Stimulated activated naive CD8-positive, alpha-beta T cell treated with anti-CD3 and anti-CD28 coated beads, Interleukin-15, Interleukin-2, amounts not matched to agents 100 U/mL and 50 U/mL, for 24 hours (primary cell): Measurements from ENCODE around the gene LY86.

Experiments
- ATAC-seq: fragments of 150-1000 bp; cut with Tn5 transposase; one replicate; pipeline ENCODE4 v1.10.0; 2021
- DNase-seq: peaks from one replicate; pipeline ENCODE4 v3.0.0; 2021

The LY86 gene

DNA sequence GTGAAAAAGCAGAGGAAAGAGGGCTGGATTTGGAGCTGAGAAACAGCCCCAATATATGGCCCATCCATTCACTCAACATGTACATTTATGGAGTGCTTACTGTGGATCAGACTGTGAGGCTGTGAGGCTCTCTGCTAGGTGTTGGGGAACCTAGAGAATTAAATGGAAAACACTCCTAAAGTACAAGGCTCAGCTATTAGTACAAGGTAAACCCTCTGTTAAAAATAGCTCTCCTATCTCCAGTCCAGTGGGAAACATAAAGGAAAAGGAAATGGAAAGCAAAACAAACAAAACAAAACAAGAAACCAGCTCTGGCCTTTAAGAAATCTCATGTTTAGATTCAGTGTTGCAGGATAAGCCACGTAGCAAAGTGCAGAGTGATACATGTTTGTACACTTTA is 35.0 kb downstream of the LY86 start:
- DNase-seq (no peak), ATAC-seq (no peak)

DNA sequence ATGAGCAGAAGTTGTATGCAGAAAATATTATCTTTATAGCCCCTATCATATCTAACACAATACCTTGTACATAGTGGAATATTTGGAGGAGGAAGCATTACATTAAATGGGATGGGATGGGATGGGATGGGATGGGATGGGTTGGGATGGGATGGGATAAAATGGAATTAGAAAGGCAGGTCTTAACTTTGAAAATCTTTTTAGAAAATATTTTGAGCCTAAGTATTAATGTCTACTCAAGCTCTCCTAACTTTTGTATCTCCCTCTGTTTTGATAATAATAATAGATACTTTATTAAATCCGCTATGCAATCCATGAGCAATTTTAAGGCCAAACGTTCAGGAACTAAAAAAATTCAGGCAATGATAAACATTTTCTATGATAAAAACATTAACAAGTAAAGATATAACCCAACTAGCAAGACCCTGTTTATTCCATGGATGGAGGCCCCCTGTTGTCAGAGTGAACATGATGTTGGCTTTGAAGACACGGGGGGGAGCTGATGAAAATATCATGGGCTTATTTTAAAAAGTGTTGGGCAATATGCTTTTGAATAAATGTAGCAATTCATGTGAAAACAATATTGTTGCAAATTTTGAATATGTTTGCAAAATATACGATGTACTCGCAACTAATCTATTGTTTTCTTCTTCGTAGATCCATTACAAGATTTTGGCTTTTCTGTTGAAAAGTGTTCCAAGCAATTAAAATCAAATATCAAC is 35.9 kb downstream of the LY86 start:
- ATAC-seq (no peak), DNase-seq (no peak)

DNA sequence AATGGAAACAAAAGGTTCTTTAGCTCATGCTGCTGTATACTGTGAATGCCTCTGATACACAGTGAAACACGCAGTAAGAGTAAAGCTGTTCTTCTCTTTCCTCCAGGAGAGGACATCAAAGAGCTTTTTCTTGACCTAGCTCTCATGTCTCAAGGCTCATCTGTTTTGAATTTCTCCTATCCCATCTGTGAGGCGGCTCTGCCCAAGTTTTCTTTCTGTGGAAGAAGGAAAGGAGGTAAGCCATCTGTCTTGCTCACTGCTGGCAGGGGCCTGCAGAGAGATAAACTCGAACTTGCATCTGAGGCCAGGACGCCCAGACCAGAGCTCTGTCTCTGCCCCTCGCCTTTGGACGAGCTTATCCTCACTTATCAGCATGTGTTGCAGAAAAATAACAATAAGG is 37.7 kb downstream of the LY86 start:
- DNase-seq (no peak), ATAC-seq (no peak)

DNA sequence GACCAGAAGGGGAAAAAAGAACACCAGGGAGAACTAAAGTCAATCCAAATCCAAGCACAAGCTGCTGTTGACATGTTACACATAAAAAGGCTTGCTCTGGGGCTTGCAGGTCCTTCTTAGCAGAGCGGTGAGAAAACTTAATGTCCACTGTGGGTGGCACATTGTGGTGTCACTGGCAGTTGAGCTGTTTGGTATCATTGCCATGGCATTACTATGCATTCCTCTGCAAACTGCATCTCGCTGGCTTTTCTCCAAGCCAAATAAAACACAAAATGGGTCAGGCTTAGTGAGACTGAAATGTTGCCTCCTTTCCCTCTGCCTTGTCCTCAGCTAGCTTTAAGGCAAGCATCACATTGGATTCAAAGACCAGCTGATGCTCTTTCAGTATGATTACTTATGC is 40.9 kb downstream of the LY86 start:
- no peak for ATAC-seq
- DNase-seq = no peak

DNA sequence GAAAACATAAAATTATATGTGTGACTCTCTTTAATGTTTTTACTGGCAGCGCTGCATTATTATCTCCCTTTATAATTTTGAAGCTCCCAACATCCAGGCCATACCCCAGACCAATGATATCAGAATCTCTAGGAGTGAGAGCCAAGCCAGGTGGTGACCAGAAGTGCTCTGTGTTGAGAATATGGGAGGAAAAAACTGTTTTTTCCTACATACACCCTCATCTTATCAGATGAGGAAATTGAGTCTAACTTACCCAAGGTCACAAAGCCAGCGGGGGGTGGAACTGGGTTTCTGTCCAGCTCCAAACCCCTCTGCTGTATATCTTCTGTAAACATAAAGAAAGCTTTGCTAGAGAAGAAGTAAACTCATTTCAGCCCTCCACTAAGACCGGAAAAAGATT is 42.5 kb downstream of the LY86 start:
- DNase-seq (no peak), ATAC-seq (no peak)

DNA sequence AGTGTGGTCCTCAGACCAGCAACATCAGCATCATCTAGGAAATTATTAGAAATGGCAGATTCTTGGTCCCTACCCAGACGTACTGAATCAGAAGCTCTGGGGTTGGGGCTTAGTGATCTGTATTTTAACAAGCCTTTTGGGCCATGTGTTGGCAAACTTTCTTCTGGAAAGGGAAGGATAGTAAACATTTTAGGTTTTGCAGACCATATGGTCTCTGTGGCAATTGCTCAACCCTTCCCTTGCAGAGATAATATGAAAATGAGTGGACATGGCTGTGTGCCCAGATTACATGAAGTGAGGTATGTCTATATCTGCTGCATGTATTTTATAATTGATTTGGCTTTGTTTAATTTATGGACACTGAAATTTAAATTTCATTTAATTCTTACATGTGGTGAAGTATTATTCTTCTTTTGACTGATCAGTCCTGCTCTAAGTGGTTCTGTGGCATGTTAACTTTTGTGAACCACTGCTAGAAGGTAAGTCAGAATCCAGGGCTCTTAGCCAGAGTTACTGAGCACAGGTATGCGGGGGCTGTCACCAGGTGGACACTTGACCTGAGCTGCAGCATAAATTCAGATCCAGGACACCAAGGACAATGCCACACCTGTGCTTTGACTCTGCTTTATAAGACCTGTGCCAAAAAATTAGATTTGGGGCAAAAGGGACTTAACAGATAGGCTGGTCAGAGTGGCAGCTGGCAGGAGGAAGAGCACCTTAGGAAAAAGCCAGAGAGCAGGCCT is 43.2 kb downstream of the LY86 start:
- DNase-seq = no peak
- ATAC-seq = no peak

DNA sequence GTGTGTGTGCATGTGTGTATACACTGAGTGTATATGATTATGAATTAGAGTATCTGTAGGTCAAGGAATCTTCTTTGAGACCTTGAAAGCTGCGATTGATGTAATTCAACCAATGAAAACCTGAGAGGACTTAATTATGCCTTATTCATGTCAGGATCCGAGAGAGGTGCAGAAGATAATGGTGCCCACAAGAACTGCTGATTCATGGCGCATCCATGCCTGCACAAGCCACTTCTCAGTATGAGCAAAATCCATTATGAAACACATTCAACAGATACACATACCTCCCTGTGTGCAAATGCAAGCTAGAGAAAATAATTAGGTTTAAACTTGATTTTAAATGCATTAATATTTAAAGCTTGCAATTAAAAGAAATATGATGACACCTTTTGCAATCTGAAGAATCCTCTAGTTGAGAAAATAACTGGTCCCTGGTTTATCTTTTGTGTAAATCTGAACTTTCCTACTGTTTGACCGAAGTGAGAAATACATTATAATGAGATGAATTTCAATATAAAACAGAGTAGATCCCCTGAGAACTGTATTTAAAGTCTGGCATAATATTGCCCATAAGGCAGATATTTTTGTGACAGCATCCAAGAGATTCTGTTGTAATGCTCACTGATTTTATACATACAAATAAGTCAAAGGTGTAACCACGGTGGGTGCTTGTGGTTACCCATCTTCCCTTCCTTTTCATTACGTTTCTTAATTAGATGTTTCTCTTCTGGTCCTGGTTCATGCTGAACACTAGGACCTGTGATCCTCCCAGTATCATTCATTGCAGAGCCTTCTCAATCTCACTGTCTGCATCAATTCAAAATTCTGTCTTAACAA is 45.6 kb downstream of the LY86 start:
- DNase-seq = no peak
- no peak for ATAC-seq

DNA sequence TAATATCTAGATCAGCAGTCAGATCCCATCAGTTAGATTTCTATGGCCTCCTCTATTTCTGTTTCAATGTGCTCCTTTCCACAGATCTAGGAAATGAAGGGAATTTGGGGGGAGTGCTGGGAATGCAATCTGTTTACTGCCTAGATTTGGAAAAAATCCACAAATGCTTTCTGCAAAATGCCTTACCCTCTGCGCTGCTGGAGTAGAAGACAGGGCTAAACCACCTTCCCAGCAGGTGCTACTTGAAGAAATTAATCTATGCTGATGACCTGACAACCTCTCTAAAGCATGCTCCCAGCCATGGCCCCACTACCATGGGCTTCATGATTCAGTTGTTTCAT is 46.2 kb downstream of the LY86 start:
- no peak for ATAC-seq
- no peak for DNase-seq

DNA sequence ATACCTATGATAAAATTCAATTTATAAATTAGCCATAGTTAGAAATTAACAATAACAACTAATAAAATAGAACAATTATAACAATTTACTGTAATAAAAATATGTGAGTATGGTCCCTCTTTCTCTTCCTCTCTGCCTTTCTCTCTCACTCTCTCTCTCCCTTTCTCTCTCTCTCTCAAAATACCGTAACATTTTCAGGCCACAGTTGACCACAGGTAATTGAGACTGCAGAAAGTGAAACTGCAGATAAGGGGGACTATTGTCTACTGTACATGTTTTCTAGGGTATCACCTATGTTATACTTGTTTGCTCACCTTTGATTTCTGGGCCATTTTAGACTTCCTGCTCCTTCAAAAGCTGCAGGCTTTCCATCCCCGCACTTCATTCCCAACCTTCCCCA is 46.8 kb downstream of the LY86 start:
- ATAC-seq = no peak

DNA sequence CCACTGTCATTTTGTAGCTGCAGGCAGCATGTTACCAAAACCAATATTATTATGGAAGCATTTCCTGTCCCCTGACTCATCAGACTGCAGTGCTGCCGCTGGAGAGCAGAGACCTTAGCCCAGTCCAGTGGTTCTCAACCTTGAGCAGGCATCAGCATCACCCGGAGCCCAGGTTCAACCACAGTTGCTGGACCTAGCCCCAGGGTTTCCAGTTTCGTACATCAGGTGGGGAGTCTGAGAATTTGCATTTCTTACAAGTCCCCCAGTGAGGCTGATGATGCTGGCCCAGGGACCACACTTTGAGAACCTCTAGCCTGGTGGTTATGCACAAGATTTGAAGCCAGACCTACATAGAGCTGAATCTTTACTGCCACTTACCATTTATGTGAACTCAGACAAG is 47.3 kb downstream of the LY86 start:
- DNase-seq = no peak
- no peak for ATAC-seq

More for the DNA sequence above, 46.8 kb downstream of the LY86 start:
- no peak for DNase-seq

DNA sequence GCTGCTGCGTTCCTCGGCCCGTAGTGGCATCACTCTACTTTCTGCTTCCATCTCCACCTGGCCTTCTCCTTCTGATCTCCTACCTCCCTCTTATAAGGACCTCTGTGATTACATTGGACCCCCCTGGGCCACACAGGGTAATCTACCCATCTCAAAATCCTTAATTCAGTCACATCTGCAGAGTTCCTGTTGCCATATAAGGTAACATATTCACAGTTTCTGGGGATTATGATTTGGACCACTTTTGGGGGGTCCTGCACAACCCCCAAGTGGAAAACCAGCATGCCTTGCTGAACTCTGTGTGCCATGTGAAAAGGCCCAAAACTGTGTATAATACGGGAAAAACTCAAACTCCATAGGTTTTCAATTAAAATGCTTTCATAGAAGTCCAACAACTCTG is 51.1 kb downstream of the LY86 start:
- ATAC-seq (no peak), DNase-seq (no peak)

DNA sequence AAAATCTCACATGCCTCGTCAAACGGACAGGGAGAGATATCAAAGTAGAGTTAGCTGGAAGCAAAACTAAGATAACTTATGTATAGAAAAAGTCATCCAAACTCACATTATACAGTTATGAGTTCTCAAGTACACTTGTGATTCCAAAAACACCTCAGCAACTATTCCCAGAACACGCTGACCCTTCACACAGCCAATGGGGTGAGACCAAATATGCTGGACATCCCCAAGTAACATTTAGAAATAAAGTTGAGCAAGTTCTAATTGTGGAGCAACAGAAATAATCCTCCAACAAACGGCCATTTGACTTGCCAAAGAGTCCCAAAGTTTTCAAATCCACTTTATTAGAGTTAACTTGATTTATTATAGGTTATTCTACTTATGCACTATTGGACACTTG is 52.4 kb downstream of the LY86 start:
- no peak for ATAC-seq
- no peak for DNase-seq

DNA sequence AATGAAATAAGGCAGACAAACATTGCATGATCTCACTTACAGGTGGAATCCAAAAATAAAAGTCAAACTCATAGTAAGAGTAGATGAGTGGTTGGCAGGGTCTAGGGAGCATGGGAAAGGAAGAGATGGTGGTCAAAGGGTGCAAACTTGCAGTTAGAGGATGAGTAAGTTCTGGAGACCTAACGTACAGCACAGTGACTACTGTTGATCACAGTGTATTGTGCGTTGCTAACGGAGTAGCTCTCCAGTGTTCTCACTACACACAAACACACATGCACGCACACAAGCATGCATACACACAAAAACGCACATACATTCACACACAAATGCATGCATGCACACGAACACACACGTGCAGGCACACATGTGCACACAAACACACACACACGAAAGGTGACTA is 54.9 kb downstream of the LY86 start:
- DNase-seq (no peak), ATAC-seq (peak; percentile 35)

DNA sequence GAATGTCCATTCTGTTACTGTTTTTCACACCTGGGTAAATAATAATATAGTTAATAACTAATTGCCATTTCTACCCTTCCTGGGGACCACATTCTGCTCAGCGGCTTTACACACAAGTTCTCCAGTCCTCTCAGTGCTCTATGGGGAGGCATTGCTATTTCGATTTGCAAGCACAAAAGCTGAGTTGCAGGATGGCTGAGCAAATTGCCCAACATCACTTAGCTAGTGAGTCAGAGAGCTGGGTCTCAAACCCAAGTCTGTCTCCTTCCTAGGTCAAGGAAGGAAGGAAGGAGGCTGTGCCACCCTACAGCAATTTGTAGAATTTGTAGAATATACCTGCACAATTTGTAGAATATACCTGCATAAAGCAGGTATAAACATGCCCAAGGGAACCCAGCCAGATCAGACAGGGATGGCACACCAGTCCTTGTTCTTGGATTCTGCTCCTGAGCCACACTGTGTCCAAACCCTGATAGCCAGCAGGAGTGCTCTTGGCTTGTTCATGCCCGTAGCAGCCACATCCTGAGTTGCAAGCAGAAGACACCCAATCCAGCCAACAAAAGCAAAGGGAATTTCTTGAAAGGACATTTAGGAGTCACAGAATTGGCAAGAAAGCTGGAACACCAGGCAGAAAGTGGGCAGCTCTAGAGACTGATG is 56.9 kb downstream of the LY86 start:
- no peak for DNase-seq
- ATAC-seq = no peak

DNA sequence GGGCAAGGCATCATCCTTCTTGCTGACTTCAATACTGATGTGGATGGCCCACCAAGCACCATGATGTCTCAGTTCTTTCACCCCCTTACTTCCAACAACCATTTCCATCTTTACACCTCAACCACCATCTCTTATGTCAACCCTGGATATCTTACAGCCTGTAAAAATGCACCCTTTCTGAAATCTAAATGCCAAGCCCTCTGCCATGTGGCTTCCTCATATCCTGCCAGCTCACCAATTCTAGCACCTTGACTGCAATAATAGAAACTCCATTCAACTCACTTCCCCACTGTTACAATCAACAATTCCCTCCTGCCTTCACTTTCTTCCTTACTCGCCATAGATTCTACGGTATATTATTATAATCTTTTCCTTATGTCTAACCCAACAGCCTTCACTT is 57.9 kb downstream of the LY86 start:
- ATAC-seq (peak; percentile 42), DNase-seq (no peak)

DNA sequence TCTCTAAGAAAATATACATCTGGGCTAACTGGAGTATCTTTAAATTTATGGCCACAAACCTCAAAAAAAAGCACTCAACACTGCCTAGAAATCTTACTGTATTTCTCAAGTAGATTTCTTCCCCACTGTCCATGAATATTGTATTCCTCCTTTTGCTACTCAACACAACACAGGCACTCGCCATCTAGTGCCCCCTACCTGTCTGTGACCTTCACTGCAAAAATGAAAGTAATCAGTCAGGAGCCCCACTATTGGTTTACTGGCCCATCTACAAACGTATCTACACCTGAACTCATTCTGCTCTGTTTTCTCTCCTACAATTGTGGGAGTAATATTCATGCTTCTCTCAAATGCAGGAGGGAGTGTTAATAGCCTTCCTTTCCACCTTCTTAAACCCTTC is 58.3 kb downstream of the LY86 start:
- DNase-seq = no peak
- ATAC-seq = no peak

DNA sequence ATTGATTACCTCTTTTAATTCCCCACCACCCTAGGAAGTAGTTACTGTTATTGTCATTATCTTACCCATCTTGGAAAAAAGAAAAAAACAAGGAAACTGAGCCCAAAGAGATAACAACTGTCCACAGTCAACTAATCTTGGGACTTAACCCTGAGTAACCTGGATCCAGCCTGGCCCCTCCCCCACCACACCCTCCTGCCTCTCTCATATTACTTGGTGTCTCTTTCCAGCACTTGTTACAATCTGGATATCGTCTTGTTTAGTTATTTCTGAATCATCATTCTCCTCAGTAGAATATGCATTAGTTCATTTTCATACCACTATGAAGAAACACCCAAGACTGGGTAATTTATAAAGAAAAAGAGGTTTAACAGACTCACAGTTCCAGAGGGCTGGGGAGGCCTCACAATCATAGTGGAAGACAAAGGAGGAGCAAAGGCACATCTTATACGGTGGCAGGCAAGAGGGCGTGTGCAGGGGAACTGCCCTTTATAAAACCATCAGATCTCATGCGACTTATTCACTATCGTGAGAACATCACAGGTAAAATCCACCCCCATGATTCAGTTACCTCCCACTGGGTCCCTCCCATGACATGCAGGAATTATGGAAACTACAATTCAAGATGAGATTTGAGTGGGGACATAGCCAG is 60.3 kb downstream of the LY86 start:
- no peak for DNase-seq
- ATAC-seq = no peak

DNA sequence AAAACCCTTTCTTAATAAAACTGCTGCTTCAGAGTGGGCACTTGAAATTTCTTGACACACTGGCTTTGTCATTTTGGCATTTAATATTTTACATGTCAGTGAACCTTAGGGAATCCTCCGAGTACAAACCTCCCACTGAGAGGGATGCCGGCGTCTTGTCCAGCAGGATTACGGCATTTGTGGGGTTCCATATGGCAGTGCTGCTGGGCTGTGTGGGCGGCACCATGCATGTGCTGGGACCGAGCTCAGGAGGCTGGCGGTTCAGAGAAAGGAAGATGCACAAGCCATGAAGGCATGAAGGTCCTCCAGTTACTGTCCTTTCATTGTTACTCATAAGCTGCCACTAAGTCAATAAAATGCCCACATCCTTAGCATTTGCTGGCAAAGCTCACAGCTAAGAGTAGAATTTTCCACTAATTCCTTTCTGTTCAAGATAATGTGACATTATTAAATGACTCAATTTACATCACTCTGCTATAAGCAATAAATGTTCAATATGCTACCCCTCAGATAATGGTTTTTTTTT is 61.4 kb downstream of the LY86 start:
- DNase-seq = no peak
- ATAC-seq = no peak

DNA sequence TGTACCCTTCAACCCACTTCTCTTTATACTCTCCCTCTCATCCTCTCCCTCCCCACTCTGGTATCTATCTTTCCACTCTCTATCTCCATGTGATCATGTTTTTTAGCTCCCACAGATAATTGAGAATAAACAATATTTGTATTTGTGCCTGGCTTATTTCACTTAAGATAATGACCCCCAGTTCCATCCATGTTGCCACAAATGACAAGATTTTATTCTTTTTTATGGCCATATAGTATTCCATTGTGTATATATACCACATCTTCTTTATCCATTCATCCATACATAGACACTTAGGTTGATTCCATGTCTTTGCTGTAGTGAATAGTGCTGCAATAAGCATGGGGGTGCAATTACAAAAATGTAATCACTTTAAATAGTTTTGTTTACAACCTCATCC is 62.3 kb downstream of the LY86 start:
- DNase-seq (no peak), ATAC-seq (no peak)

DNA sequence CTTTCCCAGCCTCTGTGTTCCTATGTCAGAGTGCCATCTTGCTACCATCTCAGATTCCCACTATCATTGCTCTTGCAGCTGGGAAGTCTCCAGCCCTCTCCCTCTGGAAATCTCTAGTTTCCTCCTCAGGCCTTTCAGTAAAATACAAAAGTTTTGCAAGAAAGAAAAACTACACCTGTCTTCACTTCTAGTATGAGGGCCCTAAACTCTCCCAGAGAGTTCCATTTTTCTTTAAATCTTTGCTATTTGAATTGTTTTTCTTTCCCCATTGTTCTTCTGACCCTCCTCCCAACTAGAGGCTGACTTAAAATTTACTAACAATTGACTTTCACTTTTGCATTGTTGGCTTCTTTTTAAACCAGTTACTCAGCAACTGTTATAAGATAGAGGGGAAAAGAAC is 62.8 kb downstream of the LY86 start:
- no peak for ATAC-seq

DNA sequence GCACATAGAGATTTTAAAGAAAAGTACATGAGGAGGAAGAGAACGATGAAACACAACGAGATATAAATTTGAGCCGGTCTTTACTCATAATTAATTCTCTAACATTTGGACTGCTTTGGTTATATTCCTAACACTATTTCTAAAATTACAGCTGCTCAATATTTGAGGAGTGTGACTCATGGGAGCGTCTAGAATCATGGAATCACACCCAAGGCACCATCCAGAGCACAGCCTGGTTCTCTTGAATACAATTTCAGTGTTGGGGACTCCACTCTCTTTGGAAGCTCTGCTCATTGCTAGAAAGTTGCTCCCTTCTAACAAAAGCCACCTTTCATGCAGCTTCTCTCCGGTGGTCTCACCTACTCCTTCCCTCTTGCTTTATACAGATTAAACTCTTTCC is 64.4 kb downstream of the LY86 start:
- no peak for ATAC-seq

More for the DNA sequence above, 62.8 kb downstream of the LY86 start:
- no peak for DNase-seq

More for the DNA sequence above, 64.4 kb downstream of the LY86 start:
- no peak for DNase-seq
